ENCODE results near the gene TMEM114.

GRCh38 chr16:8554881-8555280 lies 35.4 kb downstream of the TMEM114 start:
- TF ChIP-seq, protein P1, sequence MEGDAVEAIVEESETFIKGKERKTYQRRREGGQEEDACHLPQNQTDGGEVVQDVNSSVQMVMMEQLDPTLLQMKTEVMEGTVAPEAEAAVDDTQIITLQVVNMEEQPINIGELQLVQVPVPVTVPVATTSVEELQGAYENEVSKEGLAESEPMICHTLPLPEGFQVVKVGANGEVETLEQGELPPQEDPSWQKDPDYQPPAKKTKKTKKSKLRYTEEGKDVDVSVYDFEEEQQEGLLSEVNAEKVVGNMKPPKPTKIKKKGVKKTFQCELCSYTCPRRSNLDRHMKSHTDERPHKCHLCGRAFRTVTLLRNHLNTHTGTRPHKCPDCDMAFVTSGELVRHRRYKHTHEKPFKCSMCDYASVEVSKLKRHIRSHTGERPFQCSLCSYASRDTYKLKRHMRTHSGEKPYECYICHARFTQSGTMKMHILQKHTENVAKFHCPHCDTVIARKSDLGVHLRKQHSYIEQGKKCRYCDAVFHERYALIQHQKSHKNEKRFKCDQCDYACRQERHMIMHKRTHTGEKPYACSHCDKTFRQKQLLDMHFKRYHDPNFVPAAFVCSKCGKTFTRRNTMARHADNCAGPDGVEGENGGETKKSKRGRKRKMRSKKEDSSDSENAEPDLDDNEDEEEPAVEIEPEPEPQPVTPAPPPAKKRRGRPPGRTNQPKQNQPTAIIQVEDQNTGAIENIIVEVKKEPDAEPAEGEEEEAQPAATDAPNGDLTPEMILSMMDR (conservative IDR thresholded peaks at IDR 0.05 in 1 of 2, IDR thresholded peaks at IDR 0.05 in 1 of 2; ENCODE audit: low read depth in 1 of 2, low read length in 2 of 2): no peak
- no peak for TF ChIP-seq EZH2 (IDR thresholded peaks at IDR 0.05; ENCODE audit: low read length, missing control alignments)

Measured in fibroblast of lung (primary cell).